Kidney capillary endothelial cell (primary cell): ENCODE results near the gene DHCR7.
A peak's percentile ranks its signal among the peaks of the same experiment; 100 is the strongest.

Source experiments
- DNase-seq: peaks from one replicate; pipeline ENCODE4 v3.0.0-alpha.2; 2018; ENCODE audit warnings: low spot score

Gene DHCR7

GRCh38 chr11:71448257-71449171 lies at the start of gene DHCR7:
DHCR7 (minus strand) TSS chr11:71448393; CDS start chr11:71444952, 3,441 bp downstream.
- DNase-seq: peak; percentile 89

- DNase-seq: no peak
These were observed 48.2 kb upstream of the DHCR7 start for GRCh38 chr11:71496421-71496820.

GRCh38 chr11:71495286-71496230 lies 47.4 kb upstream of the DHCR7 start:
- no peak for DNase-seq

- no peak for DNase-seq
These were observed 43.7 kb upstream of the DHCR7 start for GRCh38 chr11:71491940-71492339.

- no peak for DNase-seq
These were observed 43.3 kb upstream of the DHCR7 start for GRCh38 chr11:71491531-71491930.

GRCh38 chr11:71490731-71491390 lies 42.7 kb upstream of the DHCR7 start:
- DNase-seq: no peak

- no peak for DNase-seq
These were observed 42.0 kb upstream of the DHCR7 start for GRCh38 chr11:71490044-71490730.

- DNase-seq: peak; percentile 66
These were observed 41.3 kb upstream of the DHCR7 start for GRCh38 chr11:71489311-71490043.

- DNase-seq: no peak
These were observed 40.6 kb upstream of the DHCR7 start for GRCh38 chr11:71488681-71489270.

- DNase-seq: no peak
These were observed 38.1 kb upstream of the DHCR7 start for GRCh38 chr11:71486320-71486719.

- DNase-seq: no peak
These were observed 37.3 kb upstream of the DHCR7 start for GRCh38 chr11:71485466-71485865.

- DNase-seq: no peak
These were observed 36.8 kb upstream of the DHCR7 start for GRCh38 chr11:71485063-71485399.

- DNase-seq: no peak
These were observed 36.3 kb upstream of the DHCR7 start for GRCh38 chr11:71484248-71485062.

GRCh38 chr11:71483692-71484091 lies 35.5 kb upstream of the DHCR7 start:
- no peak for DNase-seq

GRCh38 chr11:71482746-71483364 lies 34.7 kb upstream of the DHCR7 start:
- no peak for DNase-seq

GRCh38 chr11:71482216-71482615 lies 34.0 kb upstream of the DHCR7 start:
- DNase-seq: no peak

GRCh38 chr11:71481101-71481960 lies 33.1 kb upstream of the DHCR7 start:
- no peak for DNase-seq

- DNase-seq: no peak
These were observed 30.3 kb upstream of the DHCR7 start for GRCh38 chr11:71478528-71478840.
